Testis (tissue), 2 donors: Measurements from ENCODE around the gene CYTH4.

ENCODE experiments used
- POLR2A ChIP-seq: fragments of 450-650 bp; IDR thresholded peaks from one replicate; pipeline ENCODE4 v1.6.1; 2017; ENCODE audit warnings: antibody characterized with exemption, mild to moderate bottlenecking, moderate library complexity
- TF ChIP-seq, protein P1 (sequence below), 3 experiments: fragments of 450-650 bp in 2 of 3; fragments of 200-600 bp in 1 of 3; sonication (generic) in 1 of 3; IDR thresholded peaks; one replicate each; pipeline ENCODE4 v1.5.1; 2016 to 2019; ENCODE audit warnings: antibody characterized with exemption in 3 of 3, mild to moderate bottlenecking in 2 of 3, moderate library complexity in 1 of 3

DNA sequence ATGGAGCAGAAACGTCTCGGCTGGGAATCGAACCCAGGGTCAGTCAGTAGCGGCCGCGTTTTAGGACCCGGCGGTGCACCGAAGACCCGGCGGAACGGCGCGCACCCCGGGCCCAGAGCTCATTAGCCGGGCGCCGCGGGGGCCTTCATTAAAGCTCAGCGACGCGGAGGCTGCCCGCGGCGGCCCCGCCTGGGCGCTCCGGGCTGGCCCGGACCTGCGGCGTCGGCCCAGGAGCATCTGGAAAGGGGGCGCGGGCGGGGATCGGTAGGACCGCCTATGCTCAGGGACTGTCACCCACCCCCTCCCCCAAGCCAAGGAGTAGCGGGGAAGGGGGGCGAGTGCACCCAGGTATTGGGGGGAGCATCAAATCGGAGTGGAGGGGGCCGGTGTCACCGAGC is 52.2 kb downstream of the CYTH4 start:
- TF ChIP-seq POLR2A, result no peak
- TF ChIP-seq, protein P1, sequence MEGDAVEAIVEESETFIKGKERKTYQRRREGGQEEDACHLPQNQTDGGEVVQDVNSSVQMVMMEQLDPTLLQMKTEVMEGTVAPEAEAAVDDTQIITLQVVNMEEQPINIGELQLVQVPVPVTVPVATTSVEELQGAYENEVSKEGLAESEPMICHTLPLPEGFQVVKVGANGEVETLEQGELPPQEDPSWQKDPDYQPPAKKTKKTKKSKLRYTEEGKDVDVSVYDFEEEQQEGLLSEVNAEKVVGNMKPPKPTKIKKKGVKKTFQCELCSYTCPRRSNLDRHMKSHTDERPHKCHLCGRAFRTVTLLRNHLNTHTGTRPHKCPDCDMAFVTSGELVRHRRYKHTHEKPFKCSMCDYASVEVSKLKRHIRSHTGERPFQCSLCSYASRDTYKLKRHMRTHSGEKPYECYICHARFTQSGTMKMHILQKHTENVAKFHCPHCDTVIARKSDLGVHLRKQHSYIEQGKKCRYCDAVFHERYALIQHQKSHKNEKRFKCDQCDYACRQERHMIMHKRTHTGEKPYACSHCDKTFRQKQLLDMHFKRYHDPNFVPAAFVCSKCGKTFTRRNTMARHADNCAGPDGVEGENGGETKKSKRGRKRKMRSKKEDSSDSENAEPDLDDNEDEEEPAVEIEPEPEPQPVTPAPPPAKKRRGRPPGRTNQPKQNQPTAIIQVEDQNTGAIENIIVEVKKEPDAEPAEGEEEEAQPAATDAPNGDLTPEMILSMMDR (IDR thresholded peaks at IDR 0.05), result no peak
